HG03159 (cell line): Measurements from ENCODE around the gene DIPK2A.

Source experiments
- ATAC-seq: cut with Tn5 transposase; IDR thresholded peaks from one replicate; pipeline ENCODE4 v1.9.1; 2021; ENCODE audit warnings: mild to moderate bottlenecking, moderate library complexity; ENCODE audit not compliant: unreplicated experiment

Gene DIPK2A

GRCh38 chr3:143971359-143972154 lies at the start of gene DIPK2A:
Gene DIPK2A (plus strand): TSS chr3:143971823. CDS start chr3:143972333, 510 bp downstream.
- ATAC-seq, result peak; percentile 52

GRCh38 chr3:143924522-143925285 lies 46.9 kb upstream of the DIPK2A start:
- ATAC-seq, result peak; percentile 64

- ATAC-seq, result no peak
Observed at GRCh38 chr3:143928056-143928455, 43.6 kb upstream of the DIPK2A start.

- ATAC-seq, result no peak
Observed at GRCh38 chr3:143928541-143929255, 42.9 kb upstream of the DIPK2A start.

- ATAC-seq, result no peak
Observed at GRCh38 chr3:143934791-143935190, 36.8 kb upstream of the DIPK2A start.

GRCh38 chr3:143935678-143936077 lies 35.9 kb upstream of the DIPK2A start:
- ATAC-seq, result no peak

- no peak for ATAC-seq
Observed at GRCh38 chr3:143950810-143951209, 20.8 kb upstream of the DIPK2A start.

GRCh38 chr3:143951351-143951971 lies 20.2 kb upstream of the DIPK2A start:
- no peak for ATAC-seq

GRCh38 chr3:143952569-143953072 lies 19.0 kb upstream of the DIPK2A start:
- no peak for ATAC-seq

- no peak for ATAC-seq
Observed at GRCh38 chr3:143955113-143955512, 16.5 kb upstream of the DIPK2A start.

- no peak for ATAC-seq
Observed at GRCh38 chr3:143956838-143957237, 14.8 kb upstream of the DIPK2A start.

- ATAC-seq, result no peak
Observed at GRCh38 chr3:143957453-143957852, 14.2 kb upstream of the DIPK2A start.

- no peak for ATAC-seq
Observed at GRCh38 chr3:143958966-143959365, 12.7 kb upstream of the DIPK2A start.

- no peak for ATAC-seq
Observed at GRCh38 chr3:143961342-143961741, 10.3 kb upstream of the DIPK2A start.

- ATAC-seq, result no peak
Observed at GRCh38 chr3:143963946-143964345, 7.7 kb upstream of the DIPK2A start.

- ATAC-seq, result peak; percentile 21
Observed at GRCh38 chr3:143970773-143971358, 757 bp upstream of the DIPK2A start.

GRCh38 chr3:143972155-143972504 lies 507 bp downstream of the DIPK2A start:
- no peak for ATAC-seq

GRCh38 chr3:143972505-143973258 lies 1.1 kb downstream of the DIPK2A start:
- ATAC-seq, result peak; percentile 37

- no peak for ATAC-seq
Observed at GRCh38 chr3:143973259-143974021, 1.8 kb downstream of the DIPK2A start.
